GM21423 (cell line): ENCODE results near the gene DEFB129.
"Not testable (repeated sequence)": the region's sequence is repeated elsewhere in the genome, so short reads cannot be mapped to it uniquely, and the experiment has no call there.

Experiments used
- ATAC-seq: cut with Tn5 transposase; IDR thresholded peaks from one replicate; pipeline ENCODE4 v1.9.1; 2021; ENCODE audit warnings: mild to moderate bottlenecking, moderate library complexity; ENCODE audit not compliant: unreplicated experiment

DEFB129 gene

GRCh38 chr20:251354-251753, 24.3 kb downstream of the DEFB129 start:
- ATAC-seq, result no peak

GRCh38 chr20:252801-253200, 25.7 kb downstream of the DEFB129 start:
- no peak for ATAC-seq

GRCh38 chr20:253447-253846, 26.4 kb downstream of the DEFB129 start:
- not testable (repeated sequence) for ATAC-seq

- no peak for ATAC-seq
Observed at GRCh38 chr20:257419-257818, 30.4 kb downstream of the DEFB129 start, which contains the start of gene DEFB132. DEFB132 (plus strand) TSS chr20:257724; CDS start chr20:257779, 55 bp downstream.

GRCh38 chr20:258269-258858, 31.3 kb downstream of the DEFB129 start:
- no peak for ATAC-seq

GRCh38 chr20:258963-259362, 31.9 kb downstream of the DEFB129 start:
- no peak for ATAC-seq

GRCh38 chr20:259981-260380, 32.9 kb downstream of the DEFB129 start:
- ATAC-seq, result no peak

GRCh38 chr20:263701-264100, 36.6 kb downstream of the DEFB129 start:
- no peak for ATAC-seq

- peak; percentile 91 for ATAC-seq
Observed at GRCh38 chr20:266596-267562, 39.8 kb downstream of the DEFB129 start.

GRCh38 chr20:270517-270916, 43.5 kb downstream of the DEFB129 start:
- ATAC-seq, result no peak

GRCh38 chr20:271069-271468, 44.0 kb downstream of the DEFB129 start:
- no peak for ATAC-seq

GRCh38 chr20:271528-271927, 44.5 kb downstream of the DEFB129 start:
- ATAC-seq, result no peak

- no peak for ATAC-seq
Observed at GRCh38 chr20:272718-273117, 45.7 kb downstream of the DEFB129 start.

- ATAC-seq, result no peak
Observed at GRCh38 chr20:273884-274283, 46.8 kb downstream of the DEFB129 start.

- ATAC-seq, result no peak
Observed at GRCh38 chr20:275791-276190, 48.7 kb downstream of the DEFB129 start.

GRCh38 chr20:276620-277495, 49.8 kb downstream of the DEFB129 start:
- no peak for ATAC-seq

- no peak for ATAC-seq
Observed at GRCh38 chr20:277496-277781, 50.4 kb downstream of the DEFB129 start.

GRCh38 chr20:278181-278580, 51.1 kb downstream of the DEFB129 start:
- ATAC-seq, result no peak

- no peak for ATAC-seq
Observed at GRCh38 chr20:278607-279571, 51.8 kb downstream of the DEFB129 start.
